ENCODE measurements around the gene ANP32A.
A peak's percentile ranks its signal among the peaks of the same experiment; 100 is the strongest.

The ANP32A gene

GRCh38 chr15:68788264-68788624 is 32.5 kb downstream of the ANP32A start:
- no peak for TF ChIP-seq CTCF (IDR thresholded peaks at IDR 0.05; ENCODE audit: insufficient read depth, low read depth, low read length, missing control alignments)
- no peak for DNase-seq (ENCODE audit: low read depth)
- no peak overlapping the region for H3K4me3 ChIP-seq (ENCODE audit: low read length)

DNA sequence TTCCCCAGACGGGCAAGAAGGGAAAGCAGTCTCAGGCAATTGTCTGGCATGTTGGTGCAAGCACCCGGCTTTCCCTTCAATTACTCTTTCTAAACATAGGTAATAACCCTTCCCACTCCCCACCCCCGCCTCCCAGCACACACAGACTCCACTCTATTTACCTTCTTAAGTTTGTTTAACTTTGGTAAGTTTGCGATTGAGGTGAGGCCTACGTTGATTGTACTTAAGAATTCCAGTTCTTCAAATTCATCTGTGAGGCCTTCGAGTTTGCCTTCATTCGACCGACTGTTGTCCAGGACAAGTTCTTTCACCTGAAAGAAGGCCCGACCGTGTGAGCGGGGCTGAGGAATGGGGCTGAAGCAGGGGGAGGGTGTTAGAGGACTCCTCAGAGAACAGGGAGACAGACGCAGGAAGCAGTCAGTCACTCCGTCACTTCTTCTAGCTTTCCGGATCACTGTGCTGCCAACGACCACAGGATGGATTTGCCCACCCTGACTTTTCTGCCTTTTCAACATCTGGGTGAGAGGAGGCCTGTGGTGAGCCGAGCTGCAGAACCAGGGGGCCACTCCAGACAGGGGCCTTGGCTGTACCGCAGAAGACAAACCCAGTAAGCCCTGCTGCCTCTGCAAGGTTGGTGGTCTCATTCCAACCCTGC is 33.0 kb downstream of the ANP32A start:
- peak; percentile 84 for DNase-seq (ENCODE audit: low read depth)
- no peak overlapping the region for H3K4me3 ChIP-seq (ENCODE audit: low read length)
- no peak for TF ChIP-seq CTCF (IDR thresholded peaks at IDR 0.05; ENCODE audit: insufficient read depth, low read depth, low read length, missing control alignments)

DNA sequence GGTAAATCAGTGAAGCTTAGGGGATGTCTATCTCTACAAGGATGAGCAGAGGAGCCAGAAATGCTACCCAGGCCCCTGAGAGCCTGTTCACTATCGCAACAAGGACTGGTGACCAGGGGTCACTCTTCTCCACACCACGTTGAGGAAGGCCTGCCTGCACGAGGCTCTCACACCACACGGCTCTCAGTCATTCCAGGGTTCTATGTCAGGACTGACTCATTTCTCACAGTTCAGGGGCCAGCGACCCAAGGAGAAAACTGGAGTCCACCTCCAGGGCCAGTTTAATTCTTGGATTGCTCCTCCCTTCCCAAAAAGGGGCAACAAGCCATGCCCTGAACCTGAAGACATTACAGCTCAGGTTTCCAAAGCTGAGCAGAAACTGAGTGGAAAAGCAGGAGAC is 33.9 kb downstream of the ANP32A start:
- no peak overlapping the region for H3K4me3 ChIP-seq (ENCODE audit: low read length)
- no peak for DNase-seq (ENCODE audit: low read depth)

DNA sequence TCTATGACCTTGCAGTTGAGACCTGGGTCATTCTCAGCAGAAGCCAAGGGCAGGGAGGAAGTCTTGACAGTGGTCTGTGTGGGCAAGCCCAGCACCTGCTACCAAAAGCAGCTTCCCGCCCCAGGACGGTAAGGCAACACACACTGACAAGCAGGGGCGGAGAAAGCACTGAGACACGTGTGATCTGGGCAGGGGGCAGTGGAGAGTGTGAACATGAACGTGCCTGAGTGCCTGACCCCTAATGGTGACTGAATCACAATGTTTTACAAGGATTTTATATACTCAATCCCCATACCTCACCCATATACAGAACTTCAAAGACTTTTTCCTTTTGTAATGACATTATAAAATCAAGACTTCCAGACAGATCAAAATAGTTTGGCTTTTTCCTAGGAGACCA is 35.2 kb downstream of the ANP32A start:
- no peak overlapping the region for H3K4me3 ChIP-seq (ENCODE audit: low read length)
- no peak for TF ChIP-seq CTCF (IDR thresholded peaks at IDR 0.05; ENCODE audit: insufficient read depth, low read depth, low read length, missing control alignments)

More for the DNA sequence above, 33.9 kb downstream of the ANP32A start:
- no peak for TF ChIP-seq CTCF (IDR thresholded peaks at IDR 0.05; ENCODE audit: insufficient read depth, low read depth, low read length, missing control alignments)

DNA sequence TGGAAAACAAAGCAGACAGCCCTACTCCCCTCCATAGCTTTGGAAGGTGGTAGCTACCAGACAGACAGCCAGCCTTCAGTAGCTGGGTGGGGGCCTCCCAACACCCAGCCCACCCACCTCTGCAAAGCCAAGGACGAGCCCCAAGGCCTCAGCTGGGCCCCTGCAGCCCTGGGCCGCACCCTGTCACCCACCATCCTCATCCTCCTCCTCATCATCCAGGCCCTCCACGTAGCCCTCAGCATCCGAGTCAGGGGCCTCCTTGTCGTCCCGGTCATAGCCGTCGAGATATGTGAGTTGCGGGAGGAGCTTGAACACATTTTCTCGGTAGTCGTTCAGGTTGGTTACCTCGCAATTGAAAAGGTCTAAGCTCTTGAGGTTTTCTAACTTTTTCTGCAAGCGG is 36.5 kb downstream of the ANP32A start:
- DNase-seq (ENCODE audit: low read depth) = no peak
- TF ChIP-seq CTCF (IDR thresholded peaks at IDR 0.05; ENCODE audit: insufficient read depth, low read depth, low read length, missing control alignments) = no peak
- H3K4me3 ChIP-seq (ENCODE audit: low read length) = no peak overlapping the region

More for the DNA sequence above, 35.2 kb downstream of the ANP32A start:
- DNase-seq (ENCODE audit: low read depth) = no peak

GRCh38 chr15:68783226-68784058 is 37.3 kb downstream of the ANP32A start:
- peak; percentile 54 for DNase-seq (ENCODE audit: low read depth)

More at GRCh38 chr15:68783226-68784058, 37.3 kb downstream of the ANP32A start:
- no peak overlapping the region for H3K4me3 ChIP-seq (ENCODE audit: low read length)
- peak; percentile 73 for TF ChIP-seq CTCF (IDR thresholded peaks at IDR 0.05; ENCODE audit: insufficient read depth, low read depth, low read length, missing control alignments)

All from epithelial cell of esophagus (primary cell).